GM13976 (cell line): ENCODE results near the gene MKRN1.

Source experiments
- DNase-seq: peaks from one replicate; pipeline ENCODE4 v3.0.0; 2012; ENCODE audit warnings: low spot score
- in situ Hi-C: fragments of 300-500 bp; cut with MboI; formaldehyde crosslinking; loops from one replicate; pipeline ENCODE4 v1.12.0; 2022; ENCODE audit warnings: low sequenced_read_pairs, mixed read lengths, inconsistent platforms; ENCODE audit not compliant: unreplicated experiment
- TF ChIP-seq, protein P1 (sequence below): IDR thresholded peaks from 2 replicates; pipeline ENCODE4 v1.5.1; 2012; ENCODE audit warnings: borderline replicate concordance, mild to moderate bottlenecking; ENCODE audit not compliant: insufficient read depth; ENCODE audit errors: extremely low read depth, missing control alignments, control extremely low read depth

MKRN1 gene

GRCh38 chr7:140404565-140405065 is 74.7 kb downstream of the MKRN1 start:
- DNase-seq, result no peak
- in situ Hi-C loops, result no loop called here
- TF ChIP-seq, protein P1, sequence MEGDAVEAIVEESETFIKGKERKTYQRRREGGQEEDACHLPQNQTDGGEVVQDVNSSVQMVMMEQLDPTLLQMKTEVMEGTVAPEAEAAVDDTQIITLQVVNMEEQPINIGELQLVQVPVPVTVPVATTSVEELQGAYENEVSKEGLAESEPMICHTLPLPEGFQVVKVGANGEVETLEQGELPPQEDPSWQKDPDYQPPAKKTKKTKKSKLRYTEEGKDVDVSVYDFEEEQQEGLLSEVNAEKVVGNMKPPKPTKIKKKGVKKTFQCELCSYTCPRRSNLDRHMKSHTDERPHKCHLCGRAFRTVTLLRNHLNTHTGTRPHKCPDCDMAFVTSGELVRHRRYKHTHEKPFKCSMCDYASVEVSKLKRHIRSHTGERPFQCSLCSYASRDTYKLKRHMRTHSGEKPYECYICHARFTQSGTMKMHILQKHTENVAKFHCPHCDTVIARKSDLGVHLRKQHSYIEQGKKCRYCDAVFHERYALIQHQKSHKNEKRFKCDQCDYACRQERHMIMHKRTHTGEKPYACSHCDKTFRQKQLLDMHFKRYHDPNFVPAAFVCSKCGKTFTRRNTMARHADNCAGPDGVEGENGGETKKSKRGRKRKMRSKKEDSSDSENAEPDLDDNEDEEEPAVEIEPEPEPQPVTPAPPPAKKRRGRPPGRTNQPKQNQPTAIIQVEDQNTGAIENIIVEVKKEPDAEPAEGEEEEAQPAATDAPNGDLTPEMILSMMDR, result no peak

DNA sequence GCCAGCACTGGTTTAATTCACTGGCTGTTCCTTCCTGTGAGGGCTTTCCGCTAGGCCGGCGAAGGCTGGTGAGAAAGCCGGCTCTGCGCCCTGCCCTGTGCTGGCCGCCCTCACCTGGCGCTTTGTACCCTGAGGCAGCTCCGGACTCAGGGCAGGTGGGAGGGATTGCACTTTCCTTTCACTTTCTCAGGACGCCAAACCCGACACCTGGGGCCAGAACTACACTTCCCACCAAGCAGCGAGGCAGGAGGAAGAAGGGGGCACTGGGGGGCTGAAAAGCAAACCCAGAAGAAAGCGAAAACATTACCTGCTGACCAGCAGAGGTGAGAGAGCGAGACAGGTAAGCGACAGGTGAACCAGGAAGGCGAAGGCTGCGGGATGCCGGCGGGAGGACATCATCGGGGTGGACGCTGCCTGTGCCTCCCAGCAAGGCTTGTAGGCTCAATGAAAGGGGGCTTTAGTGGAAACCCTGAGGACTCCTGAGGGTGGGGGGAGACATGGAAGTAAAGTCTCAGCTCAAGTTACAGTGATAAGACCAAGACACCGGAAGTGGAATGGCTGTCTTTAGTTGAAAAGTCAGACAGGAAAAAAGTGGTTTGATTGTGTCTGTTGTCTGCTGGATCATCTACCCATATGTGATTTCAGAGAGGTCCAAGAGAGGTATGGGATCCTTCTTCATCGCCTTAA is 75.3 kb downstream of the MKRN1 start, which contains the start of gene RAB19:
Gene RAB19, plus strand, starts transcription at position 181 of the 687 bp plus-strand sequence. CDS start 3,589 bp downstream, outside the sequence.
- in situ Hi-C loops, result no loop called here
- TF ChIP-seq, protein P1, result no peak
- peak; percentile 56 for DNase-seq
